HG03354 (cell line): ENCODE measurements around the gene SLC39A10.
"Not testable (repeated sequence)": the region's sequence is repeated elsewhere in the genome, so short reads cannot be mapped to it uniquely, and the experiment has no call there.

Experiments used
- ATAC-seq: cut with Tn5 transposase; IDR thresholded peaks from one replicate; pipeline ENCODE4 v1.9.1; 2021; ENCODE audit warnings: mild to moderate bottlenecking; ENCODE audit not compliant: unreplicated experiment, poor library complexity, severe bottlenecking

The SLC39A10 gene

DNA sequence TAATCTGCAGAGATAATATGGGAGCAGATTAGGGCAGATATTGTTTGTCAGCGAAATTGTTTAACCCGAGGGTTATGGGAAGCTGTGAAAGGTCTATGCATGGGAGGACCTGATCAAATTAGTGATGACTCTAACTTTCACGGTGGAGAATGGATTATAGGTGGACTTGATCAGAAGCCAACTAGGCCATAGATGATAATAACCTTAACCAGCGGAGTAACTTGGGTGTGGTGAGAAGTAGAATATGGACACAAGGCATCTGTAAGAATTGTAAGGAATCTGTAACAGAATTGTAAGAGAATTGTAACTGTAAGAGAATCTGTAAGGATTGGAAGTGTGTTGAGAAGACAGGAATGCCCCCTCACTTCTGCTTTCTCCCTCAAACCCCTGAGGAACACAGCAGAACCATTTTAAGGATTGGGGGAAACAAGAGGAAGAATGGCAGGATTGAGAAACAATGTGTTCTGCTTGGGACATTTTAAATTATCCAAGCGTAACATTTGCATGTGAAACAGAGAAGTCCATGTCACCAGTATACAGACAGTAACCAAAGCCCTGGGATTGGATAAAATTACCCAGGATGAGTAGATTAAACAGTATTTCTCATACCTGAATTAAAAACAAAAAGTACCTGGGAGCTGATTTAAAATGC is 14.9 kb upstream of the SLC39A10 start:
- ATAC-seq: no peak

DNA sequence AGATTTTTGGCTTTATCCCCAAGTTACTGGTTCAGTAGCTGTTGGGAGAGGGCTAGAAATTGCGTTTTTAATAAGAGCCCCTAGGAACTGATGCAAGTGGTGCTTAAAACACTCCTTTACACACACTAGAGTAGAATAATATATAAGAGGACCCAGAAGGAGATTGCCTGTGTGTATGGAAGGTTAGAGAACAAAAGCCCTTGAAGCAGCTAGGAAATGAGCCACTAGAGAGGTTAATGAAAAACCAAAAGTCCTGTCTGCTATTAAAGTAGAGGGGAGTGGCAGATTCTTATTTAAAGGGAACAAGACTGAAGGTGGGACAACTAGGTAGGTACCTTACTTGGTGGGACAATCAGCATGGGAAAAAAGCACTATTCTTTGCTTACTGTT is 14.4 kb upstream of the SLC39A10 start:
- peak; percentile 48 for ATAC-seq

DNA sequence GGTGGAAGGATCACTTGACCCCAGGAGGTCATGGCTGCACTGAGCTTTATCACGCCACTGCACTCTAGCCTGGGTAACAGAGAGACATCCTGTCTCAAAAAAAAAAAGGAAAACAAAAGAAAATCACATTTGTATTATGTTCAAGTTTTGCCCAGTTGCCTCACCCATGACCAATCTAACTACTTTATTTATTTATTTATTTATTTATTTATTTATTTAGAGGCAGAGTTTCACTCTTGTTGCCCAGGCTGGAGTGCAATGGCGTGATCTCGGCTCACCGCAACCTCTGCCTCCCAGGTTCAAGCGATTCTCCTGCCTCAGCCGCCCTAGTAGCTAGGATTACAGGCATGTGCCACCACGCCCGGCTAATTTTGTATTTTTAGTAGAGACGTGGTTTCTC is 12.3 kb upstream of the SLC39A10 start:
- not testable (repeated sequence) for ATAC-seq

DNA sequence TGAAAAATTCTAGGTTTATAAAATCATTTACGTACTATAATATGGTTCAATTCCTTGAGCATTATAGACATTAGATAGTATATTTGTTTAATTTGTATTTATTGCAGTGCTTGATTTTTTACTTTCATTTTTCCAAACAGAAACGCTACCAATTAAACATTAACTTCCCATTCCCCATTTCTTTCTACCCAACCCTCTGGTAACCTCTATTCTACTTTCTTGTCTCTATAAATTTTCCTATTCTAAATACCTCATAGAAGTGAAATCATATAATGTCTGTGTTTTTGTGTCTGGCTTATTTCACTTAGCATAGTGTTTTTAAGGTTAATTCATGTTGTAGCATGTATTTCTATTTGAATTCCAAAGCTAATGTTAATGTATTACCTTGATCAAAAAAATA is 11.6 kb upstream of the SLC39A10 start:
- no peak for ATAC-seq

DNA sequence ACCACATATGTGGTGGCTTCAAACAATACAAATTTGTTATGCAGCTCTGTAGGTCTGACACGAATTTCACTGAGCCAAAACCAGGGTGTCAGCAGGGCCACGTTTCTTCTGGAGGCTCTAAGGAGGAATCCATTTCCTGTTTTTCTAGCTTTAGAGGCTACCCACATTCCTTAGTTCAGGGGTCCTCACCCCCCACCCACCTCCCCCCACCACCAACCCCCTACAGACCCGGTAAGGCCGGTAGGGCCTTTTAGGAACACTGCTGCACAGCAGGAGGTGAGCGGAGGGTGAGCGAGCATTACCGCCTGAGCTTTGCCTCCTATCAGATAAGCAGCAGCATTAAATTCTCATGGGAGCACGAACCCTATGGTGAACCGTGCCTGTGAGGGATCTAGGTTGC is 10.6 kb upstream of the SLC39A10 start:
- ATAC-seq: no peak

DNA sequence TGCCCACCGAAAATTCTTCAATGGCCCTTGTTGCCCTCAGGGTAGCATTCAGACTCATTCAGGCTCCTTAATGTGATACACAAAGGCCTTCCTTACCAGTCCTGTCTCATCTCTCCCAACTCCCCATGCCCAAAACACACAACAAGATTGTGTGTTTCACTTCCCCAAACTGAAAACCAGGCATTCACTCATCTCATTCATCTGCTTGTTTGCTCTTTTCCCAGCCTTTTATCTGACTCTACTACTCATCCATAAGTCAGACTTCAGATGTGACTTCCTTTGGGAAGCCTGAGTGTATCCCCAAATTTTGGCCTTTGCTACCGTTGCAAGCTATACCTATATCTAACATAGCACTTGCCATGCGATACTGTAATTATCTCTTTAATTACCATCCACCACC is 9.7 kb upstream of the SLC39A10 start:
- no peak for ATAC-seq

DNA sequence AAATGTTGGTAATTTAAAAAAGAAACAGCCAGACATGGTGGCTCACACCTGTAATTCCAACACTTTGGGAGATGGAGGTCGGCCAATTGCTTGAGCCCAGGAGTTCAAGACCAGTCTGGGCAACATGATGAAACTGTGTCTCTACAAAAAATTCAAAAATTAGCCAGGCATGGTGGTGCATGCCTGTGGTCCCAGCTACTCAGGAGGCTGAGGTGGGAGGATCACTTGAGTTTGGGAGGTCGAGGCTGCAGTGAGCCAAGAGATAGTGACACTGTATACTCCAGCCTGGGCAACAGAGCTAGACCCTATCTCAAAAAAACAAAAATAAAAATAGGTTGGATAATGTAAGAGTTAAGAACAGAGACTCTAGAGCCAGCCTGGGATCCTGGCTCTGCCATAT is 8.7 kb upstream of the SLC39A10 start:
- not testable (repeated sequence) for ATAC-seq

DNA sequence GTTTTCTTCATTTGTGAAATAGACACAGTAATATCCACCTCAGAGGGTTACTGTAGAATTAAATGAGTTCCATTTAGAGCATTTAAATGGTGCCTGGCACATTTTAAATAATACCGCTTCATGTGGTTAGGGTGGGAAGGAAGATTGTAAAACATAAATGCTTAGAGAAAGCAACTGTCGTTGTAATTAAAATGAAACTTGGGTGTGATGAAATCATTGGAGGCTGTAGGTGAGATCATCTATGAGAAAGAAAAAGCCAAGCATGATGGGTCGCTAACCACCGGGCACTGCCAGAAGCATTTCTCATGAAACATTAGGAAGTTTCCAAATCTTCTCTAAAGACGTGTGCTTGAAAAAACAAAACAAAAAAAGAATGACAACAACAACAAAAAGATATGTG is 8.2 kb upstream of the SLC39A10 start:
- no peak for ATAC-seq

DNA sequence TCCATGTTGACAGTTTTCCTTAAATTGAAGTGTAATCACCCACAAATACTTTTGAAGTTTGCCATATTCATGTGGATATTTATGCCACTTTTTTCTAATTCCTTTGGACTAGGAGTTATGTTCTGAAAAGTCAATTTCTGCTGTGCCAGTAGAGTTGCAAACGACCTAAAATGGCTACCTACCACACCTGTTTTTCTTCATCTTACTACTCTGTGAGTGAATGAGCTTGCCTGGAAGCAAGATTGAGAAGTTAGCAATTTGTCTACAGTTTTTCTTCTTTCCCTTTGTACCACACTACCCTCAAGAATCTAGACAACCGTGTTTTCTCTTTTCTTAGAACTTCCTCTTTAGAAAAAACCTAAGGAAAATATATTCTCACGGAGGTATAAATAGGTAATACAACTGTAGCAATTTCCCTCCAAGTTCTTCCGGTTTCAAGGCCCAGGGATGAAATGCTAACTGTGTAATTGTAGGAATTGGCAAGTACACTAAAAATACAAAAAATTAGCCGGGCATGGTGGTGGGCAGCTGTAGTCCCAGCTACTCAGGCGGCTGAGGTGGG is 7.3 kb upstream of the SLC39A10 start:
- peak; percentile 23 for ATAC-seq

DNA sequence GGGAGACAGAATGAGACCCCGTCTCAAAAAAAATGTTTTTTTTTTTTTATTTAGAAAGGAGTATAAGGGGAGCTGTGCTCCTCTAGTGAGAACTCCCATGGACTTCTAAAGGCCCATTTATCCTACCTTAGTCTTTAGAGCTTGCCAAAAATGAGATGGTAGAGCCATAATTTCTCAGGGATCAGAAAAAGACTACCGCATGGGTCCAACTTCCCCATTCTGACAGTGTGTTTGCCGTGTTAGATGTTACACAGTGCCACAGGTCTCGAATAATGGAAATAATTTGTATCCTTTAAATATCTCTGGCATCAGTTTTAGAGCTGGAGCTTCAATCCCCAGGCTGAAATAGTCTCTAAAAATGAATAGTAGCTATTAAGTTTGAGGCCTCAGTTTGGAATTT is 6.0 kb upstream of the SLC39A10 start:
- ATAC-seq: no peak

DNA sequence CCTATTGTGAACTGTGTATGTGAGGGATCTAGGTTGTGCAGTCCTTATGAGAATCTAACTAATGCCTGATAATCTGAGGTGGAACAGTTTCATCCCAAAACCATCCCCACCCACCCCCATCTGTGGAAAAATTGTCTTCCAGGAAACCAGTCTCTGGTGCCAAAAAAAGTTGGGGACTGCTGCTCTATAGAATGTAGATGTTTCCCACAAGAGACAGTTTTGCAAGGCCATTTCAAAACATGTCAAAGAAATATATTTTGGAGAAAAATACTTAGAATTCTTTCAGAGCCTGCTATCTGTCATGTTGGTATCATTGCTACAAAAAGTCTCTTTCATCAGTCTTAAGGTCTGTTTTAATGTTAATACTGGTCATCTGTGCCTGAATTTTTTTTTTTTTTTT is 4.1 kb upstream of the SLC39A10 start:
- ATAC-seq: no peak

DNA sequence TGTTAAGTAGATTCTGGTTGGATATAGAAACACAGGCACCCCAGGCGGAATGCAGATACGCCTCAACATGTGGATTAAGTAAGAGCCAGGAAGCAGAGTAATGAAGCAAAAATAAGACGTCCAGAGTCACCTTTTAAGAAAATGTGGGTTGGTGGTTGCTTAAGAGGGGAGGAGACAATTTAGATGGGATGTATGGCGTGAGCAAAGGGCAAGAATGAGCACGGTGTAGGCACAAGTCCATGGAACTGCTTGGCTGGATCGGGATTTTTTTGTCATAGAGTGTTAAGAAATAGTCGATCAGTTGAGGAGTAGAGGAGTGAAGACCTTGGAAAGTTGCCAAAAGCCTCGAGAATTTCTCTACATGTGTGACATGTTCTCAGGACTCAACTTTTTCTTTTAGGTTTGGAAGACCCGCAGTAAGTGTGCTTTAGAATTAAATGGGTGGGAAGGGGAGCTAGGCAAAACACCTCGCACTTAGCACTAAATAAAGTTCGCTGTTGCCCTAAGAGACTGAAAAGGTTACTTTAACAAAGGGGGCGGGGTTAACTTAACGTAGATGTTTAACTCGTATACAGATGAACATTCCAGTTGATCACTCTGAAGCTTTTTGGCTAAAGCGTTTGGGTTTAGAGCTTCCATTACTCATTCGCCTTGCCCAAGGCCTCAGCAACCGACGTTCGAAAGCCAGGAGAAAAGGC is 716 bp upstream of the SLC39A10 start:
- no peak for ATAC-seq

DNA sequence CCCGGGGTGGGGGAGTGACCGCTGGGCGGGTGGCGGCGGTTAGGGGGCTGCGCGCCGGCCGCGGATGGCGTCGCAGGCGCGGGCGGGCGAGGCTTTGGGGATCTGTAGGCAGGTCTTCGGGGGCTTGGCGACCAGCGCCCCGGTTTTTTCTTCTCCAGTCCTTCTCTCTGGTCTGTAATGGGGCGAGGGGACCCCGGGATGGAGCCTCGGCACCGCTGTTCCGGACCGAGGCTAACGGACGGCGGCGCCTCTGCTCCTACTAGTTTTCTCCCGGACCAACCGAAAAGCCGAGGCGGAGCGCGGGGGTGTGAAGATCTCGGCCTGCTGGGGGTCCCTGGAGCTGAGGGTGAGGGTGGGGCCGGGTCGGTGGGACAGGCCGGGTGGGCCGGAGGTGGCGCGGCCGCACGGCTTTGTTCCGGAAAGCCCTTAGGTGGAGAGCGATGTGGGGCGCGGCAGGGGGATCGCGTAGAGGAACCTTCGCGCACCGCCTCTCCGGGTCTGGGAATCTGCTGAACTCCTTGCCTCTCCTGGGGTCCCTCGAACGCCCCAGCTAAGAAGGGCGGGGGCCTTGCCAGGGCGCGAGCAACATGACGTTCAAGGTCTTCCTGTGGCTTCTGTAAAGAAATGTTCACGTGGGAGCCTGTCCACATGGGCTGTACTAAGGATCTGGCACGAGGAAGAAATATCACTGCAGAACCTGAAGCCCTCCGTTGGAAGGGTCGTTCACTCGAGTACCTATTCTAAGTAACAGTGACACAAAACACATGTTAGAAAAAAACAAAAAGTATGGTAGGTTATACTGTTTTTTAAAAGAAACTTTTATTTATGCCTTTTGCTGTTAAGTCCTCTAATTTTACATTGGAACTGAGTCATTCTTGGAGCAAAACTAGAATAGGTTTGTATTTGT is 861 bp downstream of the SLC39A10 start:
- ATAC-seq: peak; percentile 34

DNA sequence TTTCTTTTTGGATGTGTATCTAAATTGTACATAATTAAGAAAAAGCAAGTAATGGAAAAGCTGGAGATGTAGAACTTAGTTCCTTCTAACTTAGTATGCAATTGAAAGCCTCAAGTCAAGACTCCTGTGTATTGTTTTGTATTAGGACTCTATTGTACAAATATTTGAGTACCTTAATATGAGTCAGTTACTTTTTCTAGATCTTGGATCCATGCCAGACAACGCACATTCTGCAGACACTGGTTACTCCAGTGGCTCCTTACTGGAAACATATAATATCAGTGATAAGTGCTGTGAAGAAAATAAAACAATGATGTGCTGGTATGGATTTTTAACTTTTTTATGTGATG is 1.5 kb downstream of the SLC39A10 start:
- ATAC-seq: no peak

DNA sequence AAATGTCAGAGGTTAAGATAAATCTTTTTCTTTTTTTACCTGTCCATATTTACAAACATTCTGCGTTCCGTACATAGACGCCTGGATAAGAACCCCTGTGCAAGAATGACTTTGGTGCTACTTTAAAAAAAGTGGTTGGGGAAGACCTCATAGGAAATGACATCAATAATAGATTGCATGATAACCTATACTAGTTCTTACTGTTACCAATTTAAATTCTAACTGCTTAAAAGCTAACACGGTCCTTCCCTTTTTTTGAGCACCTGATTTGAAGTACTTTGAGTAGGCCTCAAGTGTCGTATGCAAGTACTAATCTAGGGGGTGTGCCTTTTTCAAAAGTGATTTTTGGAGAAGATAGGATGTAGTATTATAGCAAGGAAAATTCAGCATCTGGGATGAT is 2.1 kb downstream of the SLC39A10 start:
- ATAC-seq: no peak

DNA sequence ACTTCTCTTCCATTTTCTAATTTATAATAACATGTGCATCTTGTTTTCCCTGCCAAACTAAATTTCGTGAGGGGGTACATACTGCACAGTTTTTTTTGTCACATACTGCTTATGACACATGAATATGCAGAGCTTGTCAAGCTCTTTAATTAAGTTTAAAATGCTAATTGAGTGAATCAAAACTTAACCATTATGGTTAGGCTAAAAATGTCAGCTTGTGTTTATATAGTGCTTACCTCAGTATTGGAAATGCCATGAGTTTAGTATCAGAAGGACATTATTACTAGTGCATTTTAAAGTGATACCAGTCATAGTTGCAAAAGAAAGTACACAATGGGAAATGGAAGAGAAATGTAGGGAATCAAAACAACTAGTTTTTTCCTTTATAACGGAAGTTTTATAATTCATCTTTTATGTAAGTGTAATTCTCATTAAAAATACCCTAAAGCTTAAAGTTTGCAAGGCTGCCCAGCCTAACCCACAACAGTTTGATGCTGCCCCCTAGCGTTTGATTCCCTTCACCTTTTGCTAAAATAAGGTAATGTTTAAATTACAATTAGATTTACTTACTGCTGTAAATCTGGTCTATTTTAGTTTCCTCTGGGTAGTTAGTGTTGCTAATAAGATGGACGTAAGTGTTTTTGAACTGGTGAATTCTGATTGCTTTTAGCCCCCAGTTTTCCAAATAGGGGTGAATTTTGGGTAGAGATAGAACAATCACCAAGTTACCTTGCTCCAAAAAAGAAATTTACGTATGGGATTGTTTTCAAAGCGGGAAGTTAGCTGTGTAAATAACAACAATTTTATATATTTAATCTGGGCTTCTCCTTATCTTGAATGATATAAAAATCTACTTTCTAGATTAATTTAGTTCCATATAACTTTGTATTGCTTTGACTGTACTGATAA is 3.2 kb downstream of the SLC39A10 start:
- ATAC-seq: no peak

DNA sequence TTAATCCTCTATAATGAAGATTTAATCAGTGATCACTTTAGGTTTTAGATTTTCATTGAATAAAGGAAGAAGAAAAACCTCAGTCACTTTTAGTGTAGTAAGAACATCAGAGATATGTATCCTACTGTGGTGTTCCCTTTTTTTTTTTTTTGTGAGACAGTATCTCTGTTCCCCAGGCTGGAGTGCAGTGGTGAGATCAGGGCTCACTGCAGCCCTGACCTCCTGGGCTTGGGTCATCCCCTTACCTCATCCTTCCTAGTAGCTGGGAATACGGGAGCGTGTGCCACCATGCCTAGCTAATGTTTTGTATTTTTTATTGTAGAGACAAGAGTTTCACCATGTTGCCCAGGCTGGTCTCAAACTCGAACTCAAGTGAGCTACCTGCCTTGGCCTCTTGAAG is 5.1 kb downstream of the SLC39A10 start:
- no peak for ATAC-seq

DNA sequence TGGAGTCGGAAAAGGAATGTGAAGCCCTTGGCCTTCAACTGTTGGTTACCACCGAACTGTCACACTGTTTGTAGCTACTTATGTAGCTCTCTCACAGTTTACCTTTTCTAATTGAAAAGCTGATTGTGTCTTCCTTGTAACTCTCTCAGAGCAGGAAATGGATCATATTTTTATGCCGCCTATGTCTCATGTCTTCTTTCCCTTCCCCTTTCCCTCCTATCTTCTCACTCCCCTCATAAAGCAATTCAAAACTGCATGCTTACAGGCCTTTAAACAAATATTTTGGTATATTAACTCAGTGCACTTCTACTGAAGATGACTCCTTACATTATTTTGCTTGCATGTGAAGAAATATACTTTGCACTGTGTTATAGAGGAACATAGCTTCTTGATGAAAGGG is 6.0 kb downstream of the SLC39A10 start:
- no peak for ATAC-seq

DNA sequence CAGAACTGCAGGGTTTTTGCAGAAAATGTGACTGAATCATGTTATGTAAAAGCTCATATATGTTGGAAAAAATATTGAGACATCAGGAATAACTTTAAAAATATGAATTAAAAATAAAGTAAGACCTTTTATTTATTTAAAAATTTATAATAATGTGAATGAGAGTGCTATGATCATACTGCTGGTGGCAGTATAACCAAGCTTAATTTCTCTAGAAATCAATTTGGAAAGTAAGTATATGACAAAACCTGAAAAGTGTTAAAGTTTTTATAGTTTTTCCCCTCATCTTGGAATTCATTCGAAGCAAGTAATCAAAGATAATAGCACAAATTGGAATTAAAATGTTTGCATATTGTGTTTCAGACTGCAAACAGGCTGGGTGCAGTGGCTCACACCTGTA is 7.5 kb downstream of the SLC39A10 start:
- ATAC-seq: no peak

DNA sequence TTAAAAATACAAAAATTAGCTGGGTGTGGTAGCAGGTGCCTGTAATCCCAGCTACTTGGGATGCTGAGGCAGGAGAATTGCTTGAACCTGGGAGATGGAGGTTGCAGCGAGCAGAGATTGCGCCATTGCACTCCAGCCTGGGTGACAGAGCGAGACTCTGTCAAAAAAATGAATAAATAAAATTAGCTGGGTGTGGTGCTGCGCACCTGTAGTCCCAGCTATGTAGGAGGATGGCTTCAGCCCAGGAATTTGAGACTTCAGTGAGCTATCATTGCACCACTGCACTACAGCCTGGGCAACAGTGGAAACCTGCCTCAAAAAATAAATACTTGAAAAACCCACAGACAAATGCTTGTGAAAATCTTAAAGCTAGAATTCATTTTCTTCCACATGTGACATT is 8.1 kb downstream of the SLC39A10 start:
- ATAC-seq: not testable (repeated sequence)
